GM19023 (cell line): ENCODE results near the gene DSCAM.

Source experiments
- ATAC-seq: cut with Tn5 transposase; IDR thresholded peaks from one replicate; pipeline ENCODE4 v1.9.1; 2021; ENCODE audit warnings: mild to moderate bottlenecking, moderate library complexity; ENCODE audit not compliant: unreplicated experiment

DSCAM gene

DNA sequence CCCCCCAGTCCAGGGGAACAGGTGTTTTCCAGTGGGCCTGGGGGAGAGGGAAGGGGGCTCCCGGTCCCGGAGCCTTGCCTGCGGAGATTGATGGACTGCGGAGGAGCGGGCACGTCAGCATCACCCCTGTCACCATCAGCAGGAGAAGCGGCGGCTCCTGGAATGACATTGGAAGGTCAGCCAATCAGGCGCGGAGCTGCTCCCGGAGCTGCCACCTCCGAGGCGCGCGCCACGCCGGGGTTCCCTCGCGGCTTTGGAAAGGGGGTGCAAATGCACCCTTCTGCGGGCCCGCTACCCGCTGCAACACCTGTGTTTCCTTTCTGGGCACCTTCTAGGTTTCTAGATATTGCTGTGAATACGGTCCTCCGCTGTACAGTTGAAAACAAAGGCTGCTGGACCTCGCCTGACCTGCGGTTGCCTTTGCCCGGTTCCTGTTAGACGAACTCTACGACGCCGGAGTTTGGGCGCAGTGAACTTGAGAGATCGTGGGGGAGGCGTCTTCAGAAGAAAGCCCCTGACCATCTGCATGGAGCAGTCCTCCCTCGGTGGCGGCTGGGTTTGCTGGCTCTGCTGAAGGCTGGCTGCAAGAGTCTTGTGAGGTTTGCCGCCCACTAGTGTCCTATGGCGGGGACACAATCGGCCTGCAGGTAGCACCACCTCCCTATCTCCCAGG lies 5.3 kb downstream of the DSCAM start:
- ATAC-seq = no peak

DNA sequence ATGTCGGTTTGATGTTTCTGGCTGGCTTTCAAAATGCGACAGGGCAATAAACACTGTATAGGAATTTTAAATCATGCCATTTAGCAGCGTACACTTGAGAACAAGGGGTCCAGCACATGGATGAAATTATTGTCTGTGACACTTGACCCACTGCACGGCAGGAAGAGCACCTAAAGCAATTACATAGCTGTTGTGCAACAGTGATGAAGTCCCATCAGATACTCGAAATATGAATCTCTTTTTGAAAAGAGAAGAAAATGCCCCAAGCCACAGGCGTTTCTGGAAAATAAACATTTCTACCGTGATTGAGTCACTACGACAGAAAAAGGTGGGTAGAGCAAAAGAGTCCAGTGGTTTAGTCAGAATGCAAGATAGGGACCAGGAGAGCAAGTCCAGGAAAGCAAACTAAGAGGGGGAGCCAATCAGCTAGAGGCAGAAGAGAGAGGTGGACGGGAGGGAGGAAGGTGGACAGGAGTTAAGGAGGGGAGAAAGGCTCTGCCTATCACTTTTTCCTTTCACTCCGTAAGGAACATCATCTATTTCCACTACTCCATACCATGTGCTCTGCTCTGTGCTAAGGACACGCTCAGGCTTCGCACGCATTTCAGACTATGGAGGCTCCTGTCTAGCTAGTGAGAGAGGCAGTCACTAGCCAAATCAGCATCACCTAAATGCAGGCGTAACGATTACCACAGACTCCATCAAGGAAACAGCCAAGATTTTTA lies 6.4 kb downstream of the DSCAM start:
- no peak for ATAC-seq

DNA sequence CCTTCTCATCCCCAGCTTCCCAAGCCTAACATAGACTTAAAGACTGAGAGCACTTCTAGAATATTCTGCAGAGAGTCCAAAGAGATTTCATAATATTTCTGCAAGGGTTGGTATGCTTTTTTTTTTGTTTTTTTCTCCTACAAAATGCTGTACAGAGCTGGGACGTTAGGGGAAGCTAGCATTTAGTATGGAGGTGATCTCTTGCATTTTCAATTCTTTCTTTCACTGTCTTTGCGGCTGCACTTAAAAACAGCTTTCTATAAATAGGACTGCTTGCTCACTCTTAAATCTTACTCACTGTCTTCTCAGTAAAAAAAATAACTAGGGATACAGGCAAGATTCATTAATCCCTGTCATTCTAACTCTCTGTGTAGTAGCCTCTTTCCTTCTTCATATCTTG lies 7.4 kb downstream of the DSCAM start:
- no peak for ATAC-seq

DNA sequence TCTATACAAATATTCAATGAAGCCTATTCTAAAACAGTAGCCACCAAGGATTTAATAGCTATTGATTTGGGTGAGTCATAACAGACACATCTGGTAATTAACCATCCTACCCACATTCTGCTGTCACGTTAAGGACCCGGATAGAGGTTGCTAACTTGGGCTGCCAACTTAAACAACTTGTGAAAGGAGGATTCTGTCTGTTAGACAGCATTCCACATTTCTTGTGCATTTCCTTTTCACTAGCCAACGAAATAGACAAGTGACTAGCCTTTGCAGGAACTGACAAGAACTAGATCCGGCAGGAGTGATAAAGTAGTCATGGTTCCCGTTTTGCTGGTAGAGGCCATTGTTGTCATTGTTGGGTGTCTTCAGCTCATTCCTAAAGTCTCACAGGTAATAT lies 9.5 kb downstream of the DSCAM start:
- no peak for ATAC-seq

DNA sequence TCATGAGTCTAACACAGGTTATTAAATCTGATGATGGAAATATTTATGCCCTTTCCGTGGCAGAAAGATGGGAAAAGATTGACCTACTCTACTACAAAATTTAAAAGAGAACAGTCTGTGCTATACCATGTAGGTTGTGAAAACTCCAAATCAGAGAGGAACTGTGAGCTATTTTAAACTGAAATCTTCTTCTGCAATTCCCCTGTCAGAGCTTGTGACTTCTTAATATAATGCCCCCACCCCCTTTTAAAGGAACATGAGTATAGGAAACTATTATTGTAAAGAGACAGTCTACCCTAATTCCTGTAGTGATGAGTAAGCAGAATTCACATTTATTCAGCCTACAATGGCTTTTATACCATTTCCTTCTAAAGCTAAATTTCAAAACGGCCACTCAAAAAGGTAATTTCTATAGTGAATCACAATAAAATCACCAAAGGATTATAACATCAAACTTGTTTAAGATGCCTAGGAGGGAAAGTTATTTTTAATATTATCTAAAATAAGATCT lies 11.7 kb downstream of the DSCAM start:
- ATAC-seq = no peak

DNA sequence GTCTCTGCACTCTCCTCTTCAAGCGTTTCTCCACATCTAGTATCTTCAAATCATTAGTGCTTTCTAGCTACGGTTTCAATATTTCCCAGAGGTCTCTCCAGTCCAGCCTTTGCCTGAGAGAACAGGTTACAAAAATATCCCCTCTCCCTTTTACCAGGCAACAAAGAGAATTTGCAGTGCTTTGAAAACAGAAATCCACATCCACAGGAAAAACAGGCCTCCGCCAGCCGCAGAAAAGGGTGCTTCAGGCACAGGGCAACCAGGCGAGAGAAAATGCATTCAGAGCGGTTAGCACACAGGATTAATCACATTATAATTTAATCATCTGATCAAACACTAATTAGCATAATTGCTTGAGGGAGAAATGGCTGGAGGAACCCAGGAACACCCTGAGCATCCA lies 13.8 kb downstream of the DSCAM start:
- ATAC-seq = no peak

DNA sequence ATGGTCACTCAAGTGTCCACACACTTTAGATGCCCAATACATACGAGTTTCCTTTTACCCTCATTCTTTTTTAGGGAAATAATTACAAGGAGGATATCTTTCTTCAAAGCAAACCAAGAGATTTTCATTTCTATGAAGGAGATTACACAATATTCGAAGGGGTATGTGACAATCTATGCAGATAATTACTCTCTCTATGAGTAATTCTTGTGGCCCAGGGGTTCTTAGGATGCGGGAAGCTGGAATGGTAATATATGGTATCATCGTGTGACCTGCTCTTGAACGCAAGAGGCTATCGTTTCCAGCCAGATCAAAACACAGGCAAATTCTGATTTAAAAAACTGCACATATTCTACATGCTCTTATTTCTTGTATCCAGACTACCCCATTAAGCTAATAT lies 14.6 kb downstream of the DSCAM start:
- ATAC-seq = no peak

DNA sequence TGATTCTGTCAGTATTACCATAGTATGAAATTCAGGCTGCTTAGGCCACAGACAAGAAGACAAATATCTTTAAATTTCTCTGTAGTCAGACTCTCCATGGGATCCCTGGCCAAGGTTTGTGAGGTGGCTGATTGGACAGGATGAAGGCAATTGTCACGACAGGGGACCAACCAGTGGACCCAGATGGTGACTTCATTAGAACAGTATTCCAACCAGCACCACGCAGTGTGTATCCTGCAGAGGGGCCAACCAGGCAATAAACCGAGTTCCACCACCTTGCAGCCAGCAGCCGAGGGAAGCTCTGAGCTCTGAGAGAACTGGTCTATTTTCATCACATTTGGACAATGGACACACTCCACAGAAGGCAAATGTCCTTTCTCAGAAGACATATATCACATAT lies 16.1 kb downstream of the DSCAM start:
- no peak for ATAC-seq

DNA sequence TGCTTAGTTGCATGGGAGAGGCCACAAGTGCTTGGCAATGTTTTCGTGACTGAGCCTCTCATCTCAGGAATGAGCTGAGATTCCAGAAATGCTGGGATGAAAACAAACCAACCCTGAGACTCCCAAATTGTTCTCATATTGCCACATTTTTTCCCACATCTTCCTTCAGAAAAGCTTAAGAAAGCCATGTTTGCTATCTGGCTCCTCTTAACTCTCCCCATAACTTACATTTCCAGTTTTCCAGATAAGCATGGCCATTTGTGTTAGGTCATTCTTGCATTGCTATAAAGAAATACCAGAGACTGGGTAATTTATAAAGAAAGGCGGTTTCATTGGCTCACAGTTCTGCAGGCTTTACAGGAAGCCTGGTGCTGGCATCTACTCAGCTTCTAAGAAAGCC lies 17.2 kb downstream of the DSCAM start:
- ATAC-seq = no peak

DNA sequence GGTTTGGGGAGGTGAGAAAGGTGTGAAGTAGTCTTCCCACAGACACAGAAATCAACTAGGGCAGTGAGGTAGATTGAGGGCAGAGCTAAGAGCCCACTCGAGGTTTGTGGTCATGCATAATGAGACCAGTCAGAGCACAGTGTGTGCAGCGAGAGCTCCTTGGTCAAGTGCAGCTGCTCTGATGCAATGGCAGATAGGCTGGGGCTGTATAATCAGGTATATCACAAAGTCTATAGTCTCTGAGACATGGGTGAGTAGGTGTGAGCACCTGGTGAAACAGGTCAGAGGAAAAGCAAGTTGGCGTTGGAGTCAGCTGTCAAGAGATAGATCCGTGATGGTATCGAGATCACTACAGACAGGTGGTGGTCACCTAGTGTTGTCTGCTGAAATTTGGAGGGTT lies 17.6 kb downstream of the DSCAM start:
- ATAC-seq = no peak

DNA sequence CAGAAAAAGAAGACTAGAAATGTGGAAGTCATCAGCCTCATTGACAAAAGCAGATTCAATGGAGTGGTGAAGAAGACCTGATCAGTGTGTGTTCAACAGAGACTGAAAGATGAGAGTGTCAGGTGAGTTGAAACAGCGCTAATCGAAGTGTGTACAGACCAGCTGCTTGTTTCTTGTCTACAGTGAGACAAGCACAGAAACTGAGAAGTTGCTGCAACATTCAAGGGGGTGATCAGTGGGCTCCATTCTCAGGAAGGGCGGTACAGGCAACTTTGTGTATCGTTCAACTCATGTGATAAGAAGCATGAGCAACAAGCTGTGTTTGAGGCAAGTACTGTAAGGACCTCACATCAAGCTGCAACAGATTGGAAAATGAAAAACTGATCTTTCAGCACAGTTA lies 19.4 kb downstream of the DSCAM start:
- ATAC-seq = no peak

DNA sequence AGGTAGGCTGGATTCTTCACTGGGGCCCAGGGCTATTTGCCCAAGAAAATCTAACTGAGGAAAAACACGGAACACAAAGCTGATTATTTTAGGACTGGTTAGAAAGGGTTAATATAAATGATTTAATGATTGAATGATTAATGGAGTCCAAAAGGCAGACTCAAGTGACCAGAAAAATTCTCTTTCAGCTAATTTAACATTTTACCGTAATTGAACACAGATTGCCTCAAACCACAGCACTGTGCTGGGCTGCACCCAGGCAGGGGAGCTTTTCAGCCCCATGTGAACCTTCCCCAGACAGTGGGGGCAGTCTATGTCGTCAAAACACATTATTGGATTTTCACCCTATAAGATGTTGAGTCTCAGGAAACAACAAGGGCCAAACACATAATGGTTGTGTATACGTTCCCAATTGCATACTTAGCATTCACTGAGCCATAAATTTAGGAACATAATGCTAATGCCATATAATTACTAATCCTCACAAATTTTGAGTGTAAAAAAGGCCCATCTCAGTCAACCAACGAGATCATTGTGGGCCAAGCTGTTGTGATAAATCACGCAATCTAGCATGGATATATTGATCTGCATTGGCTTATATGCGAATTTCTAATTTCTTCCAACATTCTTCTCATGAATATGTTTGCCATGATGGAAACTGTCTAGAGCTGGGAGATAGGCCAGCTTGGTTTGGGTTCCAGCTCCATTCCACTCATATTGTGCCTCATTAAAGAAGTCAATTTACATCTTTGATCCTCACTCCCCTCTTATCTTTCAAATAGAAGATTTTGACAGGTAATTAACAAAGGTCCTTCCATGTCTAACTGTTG lies 27.7 kb downstream of the DSCAM start:
- no peak for ATAC-seq

DNA sequence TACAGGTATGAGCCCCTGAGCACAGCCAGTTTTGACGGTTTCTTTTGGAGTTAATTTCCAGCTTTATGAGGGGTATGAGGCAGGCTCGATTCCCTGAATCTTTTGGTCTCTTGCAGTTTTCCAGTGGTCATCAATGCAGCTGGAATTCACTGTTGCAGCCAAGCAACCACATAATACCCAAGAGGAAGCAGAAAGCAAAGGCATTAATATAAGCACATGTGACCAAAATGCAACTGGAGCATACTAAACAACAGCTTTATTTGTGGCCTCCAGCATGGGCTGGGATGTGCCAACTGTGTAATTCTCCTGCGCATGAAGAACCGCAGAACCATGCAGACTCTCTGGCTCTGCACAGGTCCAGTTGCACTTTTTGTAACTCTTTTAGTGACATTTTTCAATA lies 33.0 kb downstream of the DSCAM start:
- ATAC-seq = no peak

DNA sequence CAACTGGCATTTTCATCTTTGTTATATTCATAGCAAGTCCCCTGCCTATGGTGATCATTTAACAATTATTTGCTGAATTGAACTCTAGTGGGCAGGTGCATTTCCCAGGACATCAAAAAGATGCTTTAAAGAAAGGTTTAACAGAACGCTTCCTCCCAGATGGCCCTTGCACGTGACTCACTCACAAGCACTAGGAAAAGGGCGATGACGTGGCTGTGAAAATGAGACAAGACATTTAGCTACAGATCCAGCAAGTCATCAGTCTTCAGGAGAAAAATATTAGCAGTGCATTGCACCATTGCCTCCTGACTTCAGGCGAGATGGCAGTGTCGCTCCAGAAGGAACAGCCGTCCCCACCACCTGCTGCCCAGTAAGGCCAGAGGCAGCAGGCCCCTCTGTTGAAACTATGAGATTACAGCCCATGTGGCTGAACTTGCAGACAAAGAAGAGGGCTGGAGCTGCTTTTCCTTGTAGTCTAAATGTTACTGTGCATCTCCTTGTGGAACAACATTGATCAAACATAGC lies 37.2 kb downstream of the DSCAM start:
- no peak for ATAC-seq

DNA sequence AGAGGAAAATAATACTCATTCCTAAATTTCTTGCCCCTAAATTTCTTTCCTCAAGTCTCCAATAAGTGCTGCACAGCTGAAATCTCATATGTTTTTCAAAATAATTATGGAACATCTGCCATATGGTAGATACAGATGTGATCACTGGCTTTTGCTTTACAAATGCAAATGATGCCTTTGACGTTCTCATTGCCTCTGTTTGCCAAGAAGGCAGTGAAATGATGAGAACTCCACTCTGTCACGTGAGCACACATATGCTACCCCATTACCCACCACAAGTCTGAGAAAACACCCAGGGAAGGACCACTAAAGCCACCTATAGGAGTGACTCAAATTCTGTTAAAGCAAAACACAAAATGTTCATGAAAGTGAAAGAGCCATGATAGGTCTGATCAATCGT lies 43.9 kb downstream of the DSCAM start:
- ATAC-seq = no peak

DNA sequence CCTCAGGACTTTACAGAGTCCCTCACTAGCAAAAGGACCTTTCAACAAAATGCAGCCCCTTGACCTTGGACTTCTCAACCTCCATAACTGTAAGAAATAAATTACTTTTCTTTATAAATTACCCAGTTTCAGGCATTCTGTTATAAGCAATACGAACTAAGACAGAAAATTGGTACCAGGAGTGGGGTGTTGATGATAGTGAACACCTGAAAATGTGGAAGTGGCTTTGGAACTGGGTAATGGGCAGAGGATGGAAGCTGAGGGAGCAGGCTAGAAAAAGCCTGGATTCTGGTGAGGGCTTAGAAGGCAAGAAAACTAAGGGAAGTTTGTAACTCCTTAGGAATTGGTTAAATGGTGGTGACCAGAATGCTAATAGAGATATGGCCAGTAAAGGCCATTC lies 46.8 kb downstream of the DSCAM start:
- no peak for ATAC-seq

DNA sequence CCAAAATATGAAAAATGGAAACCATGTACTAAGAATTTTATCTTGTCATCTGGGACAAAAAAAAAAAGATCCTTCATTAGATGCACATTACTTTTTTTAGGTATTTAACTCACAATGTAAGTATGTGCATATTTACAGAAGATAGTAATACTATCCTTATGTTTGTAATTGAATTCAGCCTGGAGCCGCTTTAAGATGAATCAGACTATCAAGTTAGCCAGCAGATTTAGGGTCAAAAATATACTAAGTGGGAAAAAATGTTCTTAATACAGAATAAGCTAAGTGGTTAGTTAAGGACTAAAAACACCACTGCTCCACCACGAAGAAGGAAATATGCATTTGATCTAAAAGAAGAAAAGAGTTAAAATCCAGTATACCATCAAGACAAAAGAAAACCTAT lies 49.1 kb downstream of the DSCAM start:
- ATAC-seq = no peak

DNA sequence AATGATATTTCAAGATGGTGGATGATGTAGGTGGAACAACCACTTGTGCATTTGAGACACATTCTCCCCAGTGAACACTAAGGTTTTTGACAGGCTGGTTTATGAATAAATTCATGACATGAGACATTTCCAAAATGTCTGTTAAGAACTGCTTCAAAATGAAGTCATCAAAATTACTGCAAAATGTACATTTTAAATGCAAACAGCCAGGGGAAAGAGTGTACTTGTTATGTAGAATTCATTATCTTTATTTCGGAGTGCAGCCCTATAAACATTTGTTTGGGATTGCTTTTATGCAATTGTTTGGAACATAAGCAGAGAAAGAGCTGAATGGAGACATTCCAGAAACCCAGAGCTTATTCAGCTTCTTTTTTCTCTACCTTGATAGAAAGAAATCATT lies 49.5 kb downstream of the DSCAM start:
- ATAC-seq = no peak

DNA sequence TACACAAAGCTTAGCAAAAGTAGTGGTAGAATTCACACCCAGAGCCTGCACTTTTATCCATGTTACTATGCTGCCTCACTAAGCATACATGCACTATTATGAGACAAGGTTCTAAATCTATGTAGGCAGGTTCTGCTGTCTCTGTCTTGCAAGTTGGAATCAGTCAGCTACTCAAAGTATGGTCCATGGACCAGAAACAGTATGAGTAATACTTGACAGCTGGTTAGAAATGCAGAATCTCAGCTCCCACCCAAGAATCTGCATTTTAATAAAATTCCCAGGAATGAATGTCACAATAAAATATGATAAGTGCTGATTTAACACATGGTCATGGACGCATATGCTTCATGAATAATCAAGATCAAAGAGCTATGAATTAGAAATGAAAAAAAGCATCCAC lies 50.5 kb downstream of the DSCAM start:
- ATAC-seq = no peak

DNA sequence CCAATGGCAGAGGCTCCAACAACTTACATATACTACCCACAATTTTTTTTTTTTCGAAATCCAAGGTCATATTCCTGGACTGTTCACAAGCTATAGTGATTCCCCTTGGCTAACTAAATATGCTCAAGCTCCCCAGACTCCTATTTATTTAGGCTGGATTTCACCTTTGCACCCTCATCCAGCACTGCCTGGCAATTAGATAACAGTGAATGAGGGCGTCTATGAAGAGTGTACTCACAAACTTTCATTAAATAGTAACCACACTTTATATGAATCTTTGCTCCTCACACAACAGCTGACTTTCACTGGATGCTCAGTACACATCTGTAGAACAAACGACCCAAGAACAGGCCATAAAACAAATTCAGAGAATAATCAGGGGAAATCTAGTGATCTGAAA lies 51.6 kb downstream of the DSCAM start:
- no peak for ATAC-seq

DNA sequence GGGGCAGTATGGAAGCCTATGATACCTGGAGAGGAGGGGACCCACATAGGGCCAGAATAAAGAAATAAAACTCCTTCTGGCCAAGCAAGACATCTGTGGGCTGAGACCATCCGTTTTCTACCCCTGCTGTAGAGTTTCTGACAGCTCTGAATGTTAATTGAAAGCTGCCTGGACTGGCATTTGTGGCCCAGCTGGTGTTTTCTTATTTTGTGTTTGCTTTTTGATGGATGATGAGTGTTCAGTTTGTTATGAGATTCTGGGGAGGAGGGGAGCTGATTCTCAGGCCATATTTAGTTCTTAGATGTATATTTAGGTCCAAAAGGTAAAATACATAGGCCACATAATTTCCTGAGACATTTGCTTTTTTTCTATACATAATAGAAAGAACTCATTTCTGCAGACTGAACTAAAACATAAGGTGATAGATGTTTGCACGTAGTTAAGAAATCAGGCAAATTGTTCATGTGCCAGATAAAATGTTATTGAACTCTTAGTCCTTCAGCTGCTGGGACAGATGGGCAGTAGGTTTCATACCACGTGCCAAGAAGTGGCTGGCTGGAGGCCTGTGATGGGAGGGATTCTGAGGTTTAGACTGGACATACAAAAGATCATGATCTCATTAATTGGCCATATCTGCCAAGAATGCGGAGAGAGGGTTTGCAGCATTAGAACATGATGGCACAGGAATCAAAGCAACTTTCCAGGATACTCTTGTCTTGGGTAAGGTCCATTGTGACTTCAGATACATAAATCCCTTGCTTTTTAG lies 54.1 kb downstream of the DSCAM start:
- no peak for ATAC-seq
